GM13976 (cell line): ENCODE results near the gene SMYD3.

Experiments used
- DNase-seq: peaks from one replicate; pipeline ENCODE4 v3.0.0; 2012; ENCODE audit warnings: low spot score
- CTCF ChIP-seq: IDR thresholded peaks from 2 replicates; pipeline ENCODE4 v1.5.1; 2012; ENCODE audit warnings: borderline replicate concordance, mild to moderate bottlenecking; ENCODE audit not compliant: insufficient read depth; ENCODE audit errors: extremely low read depth, missing control alignments, control extremely low read depth
- in situ Hi-C: fragments of 300-500 bp; cut with MboI; formaldehyde crosslinking; loops from one replicate; pipeline ENCODE4 v1.12.0; 2022; ENCODE audit warnings: low sequenced_read_pairs, mixed read lengths, inconsistent platforms; ENCODE audit not compliant: unreplicated experiment

The SMYD3 gene

GRCh38 chr1:246518456-246519205 lies 11.6 kb upstream of the SMYD3 start:
- no peak for DNase-seq
- in situ Hi-C loops = no loop called here
- no peak for TF ChIP-seq CTCF

DNA sequence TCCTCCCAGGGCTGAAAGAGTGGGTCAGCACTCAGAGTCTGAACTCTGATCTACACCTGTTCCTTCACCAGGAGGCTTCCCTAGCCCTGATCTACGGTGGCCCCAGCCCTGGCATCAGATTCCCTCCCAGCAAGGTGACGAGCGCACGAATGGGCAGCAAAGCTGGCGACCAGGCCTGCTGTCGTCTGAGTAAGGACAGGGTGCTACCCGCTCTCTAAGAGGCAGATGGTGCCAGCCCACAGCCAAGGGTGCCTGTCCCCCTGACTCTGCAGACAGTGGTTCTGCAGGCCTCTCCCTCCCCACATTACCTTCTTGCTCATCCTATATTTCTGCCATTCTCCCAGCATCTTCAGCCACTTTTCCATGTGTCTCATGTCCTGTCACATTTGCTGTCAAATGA lies 10.3 kb upstream of the SMYD3 start:
- in situ Hi-C loops = no loop called here
- no peak for DNase-seq
- TF ChIP-seq CTCF = no peak

GRCh38 chr1:246516126-246516525 lies 9.0 kb upstream of the SMYD3 start:
- DNase-seq = no peak
- TF ChIP-seq CTCF = no peak
- in situ Hi-C loops = no loop called here

DNA sequence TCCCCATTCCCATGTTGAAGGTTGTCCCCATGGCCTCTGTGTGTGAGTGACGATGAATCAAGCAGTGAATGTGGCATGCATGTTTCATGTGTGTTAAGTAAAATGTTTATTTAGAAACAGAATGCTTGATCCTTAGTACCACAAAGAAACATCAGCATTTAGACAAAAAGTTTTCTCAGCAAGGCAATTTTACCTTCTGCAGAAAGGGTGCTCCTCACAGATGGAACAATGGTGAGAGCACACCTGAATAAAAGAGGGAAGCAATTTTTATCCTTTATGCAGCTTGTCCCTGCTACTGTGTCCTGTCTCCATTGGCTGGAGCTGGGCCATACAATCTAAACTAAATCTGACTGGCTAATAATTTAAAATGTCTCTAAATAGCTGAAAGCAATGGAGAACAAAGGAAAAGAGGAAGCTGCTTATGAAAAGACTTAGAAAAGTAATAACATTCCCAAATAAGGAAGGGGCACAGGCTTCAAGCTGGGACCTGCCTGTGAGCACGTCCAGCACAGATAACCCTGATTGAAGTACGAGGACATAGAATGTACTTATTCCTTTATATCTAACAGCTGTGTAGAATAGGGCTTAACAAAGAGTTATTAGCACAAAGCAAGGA lies 8.4 kb upstream of the SMYD3 start:
- DNase-seq = no peak
- no peak for TF ChIP-seq CTCF
- in situ Hi-C loops = no loop called here

DNA sequence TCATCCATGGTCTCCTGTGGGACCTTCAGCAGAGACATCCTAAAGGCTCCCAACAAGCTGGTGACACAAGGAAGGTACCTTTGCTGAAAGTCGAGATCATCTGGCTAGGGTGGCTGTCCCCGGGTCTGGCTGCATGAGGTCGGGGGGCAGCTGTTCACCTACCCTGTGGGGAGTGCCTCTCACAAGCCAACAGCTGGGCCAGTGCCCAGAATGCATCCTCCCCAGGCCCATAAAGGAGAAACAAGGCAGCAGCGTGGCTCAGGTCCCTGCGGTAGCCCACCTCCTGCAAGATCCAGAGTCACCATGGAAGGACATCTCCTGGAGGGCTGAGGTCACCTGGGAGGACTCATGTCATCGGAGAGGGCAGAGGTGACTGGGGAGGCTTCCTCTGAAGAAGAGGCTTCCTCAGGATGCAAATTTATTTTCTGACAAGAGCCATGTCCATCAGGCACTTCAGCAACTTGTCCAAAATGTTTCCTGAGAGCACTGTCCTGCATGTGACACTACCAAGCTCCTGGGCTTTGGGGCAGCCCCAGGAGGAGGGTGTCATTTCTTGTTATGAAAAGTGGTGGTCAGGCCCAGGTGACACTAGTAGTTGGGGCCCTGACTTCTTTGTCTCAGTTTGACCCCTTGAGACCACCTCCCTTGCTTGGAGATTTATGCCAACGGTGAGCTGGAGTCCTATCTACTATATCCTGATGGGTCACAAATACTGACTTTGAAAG lies 6.7 kb upstream of the SMYD3 start:
- peak; percentile 13 for DNase-seq
- TF ChIP-seq CTCF = no peak
- in situ Hi-C loops = no loop called here

GRCh38 chr1:246513041-246513440 lies 6.0 kb upstream of the SMYD3 start:
- no peak for TF ChIP-seq CTCF
- in situ Hi-C loops = no loop called here
- DNase-seq = no peak
